ENCODE measurements around the gene MVB12A. TPM values are rescaled to one million over a fixed set of nuclear protein-coding genes. Genes with fewer than 3 reads are reported as not detected.

MVB12A gene
- polyA plus RNA-seq, 3 donors, result 43.2 to 47.8 (median 43.7) TPM

GRCh38 chr19:17394891-17395415, 24.9 kb upstream of the MVB12A start:
- Histone ChIP-seq H3K4me2 (replicated peaks; ENCODE audit: extremely low read depth, low read length, poor library complexity, severe bottlenecking) (peak overlapping the region; percentile 33), H3K4me1 (ENCODE audit: control insufficient read depth in 1 of 2, insufficient read depth in 2 of 2, low read length in 2 of 2) (peaks cover 31 to 38% of the 10 kb centered on the region in 2 donors), H3K79me2 (ENCODE audit: insufficient read depth, low read length) (no peaks in the 10 kb centered on the region), H3K27me3 (ENCODE audit: control insufficient read depth in 2 of 2, insufficient read depth in 2 of 2, low read length in 2 of 2) (peaks cover 3 to 8% of the 10 kb centered on the region in 2 donors), H3K9me3 (replicated peaks in 1 of 2; ENCODE audit: control insufficient read depth in 1 of 2, insufficient read depth in 1 of 2, low read length in 2 of 2) (peaks cover 0 to 2% of the 10 kb centered on the region in 2 donors), H3K36me3 (replicated peaks in 1 of 2; ENCODE audit: control insufficient read depth in 1 of 2, insufficient read depth in 2 of 2, low read length in 2 of 2) (peaks cover 14 to 22% of the 10 kb centered on the region in 2 donors), H3K4me3 (replicated peaks in 1 of 3; ENCODE audit: low read depth in 2 of 3, low read length in 3 of 3) (peak overlapping the region in 1 of 3 experiments; percentile 20), H3K9ac (ENCODE audit: insufficient read depth, low read length, poor library complexity, severe bottlenecking) (no peak overlapping the region), H4K20me1 (ENCODE audit: insufficient read depth, low read length) (no peaks in the 10 kb centered on the region), H2AFZ (ENCODE audit: insufficient read depth, low read depth, low read length, poor library complexity, severe bottlenecking) (no peak overlapping the region), H3K27ac (ENCODE audit: low read depth in 1 of 2, low read length in 2 of 2) (no peak overlapping the region)
- TF ChIP-seq CTCF (IDR thresholded peaks at IDR 0.05), result peak; percentile 83
- H3K9me3 Mint-ChIP-seq, result peaks cover 0 to 8% (median 2%) of the 10 kb centered on the region in 7 donors
- WGBS (ENCODE audit: insufficient coverage), result 14% methylated on average over 16 of the region's 19 CpGs
- peaks cover 10 to 12% (median 10%) of the 10 kb centered on the region in 3 donors for H3K27me3 Mint-ChIP-seq (ENCODE audit: low read depth in 3 of 3)
- H3K4me3 Mint-ChIP-seq, result no peak overlapping the region
- intact Hi-C loops (cut with micrococcal nuclease), result loop anchor here in 1 of 2 donors (5.0 kb wide), 1 partner anchor 72 kb away; no protein-coding TSS in a partner anchor
- peaks cover 30% of the 10 kb centered on the region for H3K4me1 Mint-ChIP-seq
- peaks cover 11 to 30% of the 10 kb centered on the region in 2 donors for H3K36me3 Mint-ChIP-seq
- H3K27ac Mint-ChIP-seq, result peak overlapping the region in 2 of 7 donors; percentile 71 to 78
- DNase-seq, result peak; percentile 44 to 63 (median 48)

GRCh38 chr19:17398902-17399527, 20.8 kb upstream of the MVB12A start:
- H3K36me3 ChIP-seq (replicated peaks in 1 of 2; ENCODE audit: control insufficient read depth in 1 of 2, insufficient read depth in 2 of 2, low read length in 2 of 2), result peaks cover 27 to 46% of the 10 kb centered on the region in 2 donors
- intact Hi-C loops (cut with micrococcal nuclease), result loop anchor here in 1 of 2 donors (5.0 kb wide), 1 partner anchor 68 kb away; no protein-coding TSS in a partner anchor
- peaks cover 19 to 24% of the 10 kb centered on the region in 2 donors for H3K4me1 ChIP-seq (ENCODE audit: control insufficient read depth in 1 of 2, insufficient read depth in 2 of 2, low read length in 2 of 2)
- peaks cover 29 to 61% of the 10 kb centered on the region in 2 donors for H3K36me3 Mint-ChIP-seq
- H3K4me3 ChIP-seq (replicated peaks in 1 of 3; ENCODE audit: low read depth in 2 of 3, low read length in 3 of 3), result no peak overlapping the region
- H3K27ac ChIP-seq (ENCODE audit: low read depth in 1 of 2, low read length in 2 of 2), result no peak overlapping the region
- H4K20me1 ChIP-seq (ENCODE audit: insufficient read depth, low read length), result peaks cover 21% of the 10 kb centered on the region
- H3K4me1 Mint-ChIP-seq, result peaks cover 17% of the 10 kb centered on the region
- no peaks in the 10 kb centered on the region for H3K27me3 ChIP-seq (ENCODE audit: control insufficient read depth in 2 of 2, insufficient read depth in 2 of 2, low read length in 2 of 2)
- no peak overlapping the region for H3K4me3 Mint-ChIP-seq
- H3K4me2 ChIP-seq (replicated peaks; ENCODE audit: extremely low read depth, low read length, poor library complexity, severe bottlenecking), result no peak overlapping the region
- H3K27me3 Mint-ChIP-seq (ENCODE audit: low read depth in 3 of 3), result peaks cover 0 to 1% (median 0%) of the 10 kb centered on the region in 3 donors
- no peak for DNase-seq
- H3K9me3 Mint-ChIP-seq, result peaks cover 0 to 3% (median 0%) of the 10 kb centered on the region in 7 donors
- no peaks in the 10 kb centered on the region for H3K9me3 ChIP-seq (replicated peaks in 1 of 2; ENCODE audit: control insufficient read depth in 1 of 2, insufficient read depth in 1 of 2, low read length in 2 of 2)
- no peak overlapping the region for H2AFZ ChIP-seq (ENCODE audit: insufficient read depth, low read depth, low read length, poor library complexity, severe bottlenecking)
- H3K27ac Mint-ChIP-seq, result no peak overlapping the region
- H3K79me2 ChIP-seq (ENCODE audit: insufficient read depth, low read length), result peaks cover 17% of the 10 kb centered on the region
- 35% methylated on average over 7 of the region's 8 CpGs for WGBS (ENCODE audit: insufficient coverage)
- TF ChIP-seq CTCF (IDR thresholded peaks at IDR 0.05), result no peak
- no peak overlapping the region for H3K9ac ChIP-seq (ENCODE audit: insufficient read depth, low read length, poor library complexity, severe bottlenecking)

All from CD14-positive monocyte (primary cell).